Measurements from ENCODE around the gene KRTAP24-1. TPM values are rescaled to one million over a fixed set of nuclear protein-coding genes. Genes with fewer than 3 reads are reported as not detected.

The KRTAP24-1 gene
- polyA plus RNA-seq, 1 donor from 2014 or later, result not detected

DNA sequence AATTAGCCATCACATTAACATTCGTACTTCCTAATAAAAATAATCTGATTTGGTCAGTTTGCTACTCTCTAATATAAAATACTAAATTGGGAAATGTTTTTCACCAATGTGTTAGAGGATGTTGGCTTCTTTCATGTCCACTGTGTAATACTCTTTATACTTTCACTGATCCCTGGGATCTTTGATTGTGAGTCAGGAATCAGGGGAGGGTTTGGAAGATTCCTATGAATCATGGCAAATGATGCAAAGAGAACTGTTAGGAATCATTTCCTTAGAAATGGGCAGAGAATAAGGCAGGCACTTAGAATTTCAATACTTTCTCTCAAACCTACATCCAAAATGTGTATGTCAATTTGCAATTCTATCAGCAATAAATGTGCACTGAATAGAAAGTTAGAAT, 31.0 kb downstream of the KRTAP24-1 start:
- no peak overlapping the region for H3K4me2 ChIP-seq (ENCODE audit: low read length)
- H3K79me2 ChIP-seq (replicated peaks; ENCODE audit: insufficient read depth, low read length), result no peaks in the 10 kb centered on the region
- TF ChIP-seq EZH2 (IDR thresholded peaks at IDR 0.05; ENCODE audit: borderline replicate concordance, insufficient read depth, low read length, poor library complexity, severe bottlenecking) (no peak), TAF1 (IDR thresholded peaks at IDR 0.05; ENCODE audit: low read depth) (no peak), POLR2AphosphoS5 (IDR thresholded peaks at IDR 0.05) (no peak), REST (IDR thresholded peaks at IDR 0.05; ENCODE audit: borderline replicate concordance) (no peak), SMC3 (conservative IDR thresholded peaks at IDR 0.05; ENCODE audit: poor library complexity) (no peak), EP300 (conservative IDR thresholded peaks at IDR 0.05; ENCODE audit: poor library complexity, severe bottlenecking) (no peak), RAD21 (conservative IDR thresholded peaks at IDR 0.05) (no peak), MXI1 (conservative IDR thresholded peaks at IDR 0.05; ENCODE audit: poor library complexity, severe bottlenecking) (no peak)
- TF ChIP-seq, protein P1, sequence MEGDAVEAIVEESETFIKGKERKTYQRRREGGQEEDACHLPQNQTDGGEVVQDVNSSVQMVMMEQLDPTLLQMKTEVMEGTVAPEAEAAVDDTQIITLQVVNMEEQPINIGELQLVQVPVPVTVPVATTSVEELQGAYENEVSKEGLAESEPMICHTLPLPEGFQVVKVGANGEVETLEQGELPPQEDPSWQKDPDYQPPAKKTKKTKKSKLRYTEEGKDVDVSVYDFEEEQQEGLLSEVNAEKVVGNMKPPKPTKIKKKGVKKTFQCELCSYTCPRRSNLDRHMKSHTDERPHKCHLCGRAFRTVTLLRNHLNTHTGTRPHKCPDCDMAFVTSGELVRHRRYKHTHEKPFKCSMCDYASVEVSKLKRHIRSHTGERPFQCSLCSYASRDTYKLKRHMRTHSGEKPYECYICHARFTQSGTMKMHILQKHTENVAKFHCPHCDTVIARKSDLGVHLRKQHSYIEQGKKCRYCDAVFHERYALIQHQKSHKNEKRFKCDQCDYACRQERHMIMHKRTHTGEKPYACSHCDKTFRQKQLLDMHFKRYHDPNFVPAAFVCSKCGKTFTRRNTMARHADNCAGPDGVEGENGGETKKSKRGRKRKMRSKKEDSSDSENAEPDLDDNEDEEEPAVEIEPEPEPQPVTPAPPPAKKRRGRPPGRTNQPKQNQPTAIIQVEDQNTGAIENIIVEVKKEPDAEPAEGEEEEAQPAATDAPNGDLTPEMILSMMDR (IDR thresholded peaks at IDR 0.05; ENCODE audit: poor library complexity, severe bottlenecking), result no peak
- no peak overlapping the region for H3K27ac ChIP-seq (ENCODE audit: low read length)
- H3K9me3 ChIP-seq (ENCODE audit: low read length), result no peaks in the 10 kb centered on the region
- no peaks in the 10 kb centered on the region for H3K9me2 ChIP-seq (ENCODE audit: insufficient read depth, low read length)
- H3K36me3 ChIP-seq (ENCODE audit: insufficient read depth, low read length), result no peaks in the 10 kb centered on the region
- H3K4me3 ChIP-seq (ENCODE audit: low read length), result no peak overlapping the region
- no peaks in the 10 kb centered on the region for H3F3A ChIP-seq (ENCODE audit: insufficient read depth, low read length, poor library complexity, severe bottlenecking)
- no peak overlapping the region for H3K9ac ChIP-seq (ENCODE audit: low read length)
- no peak overlapping the region for H2AFZ ChIP-seq (ENCODE audit: low read depth, low read length)
- no peaks in the 10 kb centered on the region for H3K27me3 ChIP-seq (ENCODE audit: insufficient read depth, low read depth, low read length)
- H4K20me1 ChIP-seq (ENCODE audit: insufficient read depth), result no peaks in the 10 kb centered on the region

DNA sequence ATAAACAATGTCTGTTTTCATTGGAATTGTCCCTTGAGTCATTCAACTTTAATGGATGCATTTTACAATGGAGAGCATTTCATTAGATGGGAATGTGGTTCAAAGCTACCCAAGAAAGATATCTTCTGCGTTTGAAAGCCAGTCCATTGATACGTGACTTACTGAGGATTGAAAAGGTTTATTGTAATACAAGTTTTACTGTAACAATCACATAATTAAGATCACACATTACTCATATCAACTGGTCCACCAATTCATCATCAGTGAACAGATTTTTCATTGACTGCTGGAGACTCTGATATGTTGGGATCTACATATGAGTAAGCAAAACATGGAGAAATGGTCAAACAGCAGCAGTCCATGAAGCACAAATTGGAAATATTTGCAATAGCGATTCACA, 32.8 kb downstream of the KRTAP24-1 start:
- Histone ChIP-seq H4K20me1 (ENCODE audit: insufficient read depth) (no peaks in the 10 kb centered on the region), H3K9ac (ENCODE audit: low read length) (no peak overlapping the region), H3K27me3 (ENCODE audit: insufficient read depth, low read depth, low read length) (no peaks in the 10 kb centered on the region), H3K4me2 (ENCODE audit: low read length) (no peak overlapping the region), H3K4me3 (ENCODE audit: low read length) (no peak overlapping the region), H3K27ac (ENCODE audit: low read length) (no peak overlapping the region), H3K9me2 (ENCODE audit: insufficient read depth, low read length) (no peaks in the 10 kb centered on the region), H3K79me2 (replicated peaks; ENCODE audit: insufficient read depth, low read length) (no peaks in the 10 kb centered on the region), H3K36me3 (ENCODE audit: insufficient read depth, low read length) (no peaks in the 10 kb centered on the region), H3F3A (ENCODE audit: insufficient read depth, low read length, poor library complexity, severe bottlenecking) (no peaks in the 10 kb centered on the region), H2AFZ (ENCODE audit: low read depth, low read length) (no peak overlapping the region), H3K9me3 (ENCODE audit: low read length) (no peaks in the 10 kb centered on the region)
- TF ChIP-seq, protein P1 (IDR thresholded peaks at IDR 0.05; ENCODE audit: poor library complexity, severe bottlenecking), result no peak
- TF ChIP-seq REST (IDR thresholded peaks at IDR 0.05; ENCODE audit: borderline replicate concordance) (no peak), MXI1 (conservative IDR thresholded peaks at IDR 0.05; ENCODE audit: poor library complexity, severe bottlenecking) (no peak)
